ENCODE results near the gene GNG7. TPM values are rescaled to one million over a fixed set of nuclear protein-coding genes. Genes with fewer than 3 reads are reported as not detected.

Gene GNG7
- total and polyA plus RNA-seq, 10 of the 15 experiments (the other 5 are each of a cell fraction or from before 2014, with no cell fraction given): 1.9 to 13.6 (median 6.5) TPM

DNA sequence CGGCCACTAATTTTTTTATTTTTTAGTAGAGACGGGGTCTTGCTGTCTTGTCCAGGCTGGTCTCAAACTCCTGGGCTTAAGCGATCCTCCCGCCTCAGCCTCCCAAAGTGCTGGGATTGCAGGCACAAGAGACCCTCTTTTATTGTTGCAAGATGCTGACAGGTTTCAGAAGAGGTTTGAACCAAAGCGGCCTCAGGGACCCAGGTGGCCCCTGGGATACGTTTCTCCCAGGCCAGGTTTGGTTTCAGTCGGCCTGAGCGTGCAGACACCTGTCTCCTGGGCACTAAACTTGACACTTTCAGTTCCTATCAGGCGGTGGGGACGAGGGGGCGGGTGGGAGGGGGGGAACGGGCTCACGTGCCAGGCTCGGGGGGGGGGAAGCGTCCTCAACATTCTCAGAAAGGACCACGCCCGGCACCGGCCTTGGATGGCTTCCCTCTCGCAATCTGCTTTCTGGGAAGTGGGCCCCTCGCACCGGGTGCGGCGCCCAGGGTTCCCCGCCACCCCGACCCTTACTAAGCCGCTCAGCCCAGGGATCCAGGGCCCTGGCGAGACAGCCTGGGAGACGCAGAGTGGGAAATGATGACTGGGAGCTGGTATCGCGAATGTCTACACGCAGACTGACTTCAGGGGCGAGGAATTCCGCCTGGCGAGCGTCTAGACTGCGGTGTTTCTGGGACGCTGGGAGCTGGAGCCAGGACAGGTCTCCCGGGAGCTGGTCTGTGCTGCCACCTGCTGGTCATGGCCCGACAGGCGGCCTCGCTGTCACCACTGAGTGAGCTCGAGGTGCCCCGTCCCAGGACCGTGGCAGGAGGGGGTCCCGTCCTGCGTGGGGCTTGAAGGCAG, 91.6 kb downstream of the GNG7 start (continued):
- TF ChIP-seq, protein P1, sequence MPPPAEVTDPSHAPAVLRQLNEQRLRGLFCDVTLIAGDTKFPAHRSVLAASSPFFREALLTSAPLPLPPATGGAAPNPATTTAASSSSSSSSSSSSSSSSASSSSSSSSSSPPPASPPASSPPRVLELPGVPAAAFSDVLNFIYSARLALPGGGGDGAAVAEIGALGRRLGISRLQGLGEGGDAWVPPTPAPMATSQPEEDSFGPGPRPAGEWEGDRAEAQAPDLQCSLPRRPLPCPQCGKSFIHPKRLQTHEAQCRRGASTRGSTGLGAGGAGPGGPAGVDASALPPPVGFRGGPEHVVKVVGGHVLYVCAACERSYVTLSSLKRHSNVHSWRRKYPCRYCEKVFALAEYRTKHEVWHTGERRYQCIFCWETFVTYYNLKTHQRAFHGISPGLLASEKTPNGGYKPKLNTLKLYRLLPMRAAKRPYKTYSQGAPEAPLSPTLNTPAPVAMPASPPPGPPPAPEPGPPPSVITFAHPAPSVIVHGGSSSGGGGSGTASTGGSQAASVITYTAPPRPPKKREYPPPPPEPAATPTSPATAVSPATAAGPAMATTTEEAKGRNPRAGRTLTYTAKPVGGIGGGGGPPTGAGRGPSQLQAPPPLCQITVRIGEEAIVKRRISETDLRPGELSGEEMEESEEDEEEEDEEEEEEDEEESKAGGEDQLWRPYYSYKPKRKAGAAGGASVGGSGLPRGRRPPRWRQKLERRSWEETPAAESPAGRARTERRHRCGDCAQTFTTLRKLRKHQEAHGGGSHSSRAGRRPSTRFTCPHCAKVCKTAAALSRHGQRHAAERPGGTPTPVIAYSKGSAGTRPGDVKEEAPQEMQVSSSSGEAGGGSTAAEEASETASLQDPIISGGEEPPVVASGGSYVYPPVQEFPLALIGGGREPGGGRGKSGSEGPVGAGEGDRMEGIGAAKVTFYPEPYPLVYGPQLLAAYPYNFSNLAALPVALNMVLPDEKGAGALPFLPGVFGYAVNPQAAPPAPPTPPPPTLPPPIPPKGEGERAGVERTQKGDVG (CRISPR knock-in tag; IDR thresholded peaks at IDR 0.05): no peak
- TF ChIP-seq CREB1 (IDR thresholded peaks at IDR 0.05; ENCODE audit: low read depth): no peak; the same call in 1 of the 2 replicates
- no peak for TF ChIP-seq CEBPB (IDR thresholded peaks at IDR 0.05; ENCODE audit: borderline replicate concordance in 1 of 2, low read depth in 2 of 2, low read length in 2 of 2)
- TF ChIP-seq JUNB (IDR thresholded peaks at IDR 0.05): no peak
- peak; percentile 100 for TF ChIP-seq MEF2B (IDR thresholded peaks at IDR 0.05; ENCODE audit: partially characterized antibody, poor library complexity, severe bottlenecking)
- TF ChIP-seq NRF1 (conservative IDR thresholded peaks at IDR 0.05; ENCODE audit: low read depth, low read length): no peak
- TF ChIP-seq RUNX3 (IDR thresholded peaks at IDR 0.05; ENCODE audit: low read length): peak; percentile 75
- TF ChIP-seq TCF3 (IDR thresholded peaks at IDR 0.05; ENCODE audit: borderline replicate concordance, insufficient read depth, low read depth, low read length): peak; percentile 99
- TF ChIP-seq, protein P2, sequence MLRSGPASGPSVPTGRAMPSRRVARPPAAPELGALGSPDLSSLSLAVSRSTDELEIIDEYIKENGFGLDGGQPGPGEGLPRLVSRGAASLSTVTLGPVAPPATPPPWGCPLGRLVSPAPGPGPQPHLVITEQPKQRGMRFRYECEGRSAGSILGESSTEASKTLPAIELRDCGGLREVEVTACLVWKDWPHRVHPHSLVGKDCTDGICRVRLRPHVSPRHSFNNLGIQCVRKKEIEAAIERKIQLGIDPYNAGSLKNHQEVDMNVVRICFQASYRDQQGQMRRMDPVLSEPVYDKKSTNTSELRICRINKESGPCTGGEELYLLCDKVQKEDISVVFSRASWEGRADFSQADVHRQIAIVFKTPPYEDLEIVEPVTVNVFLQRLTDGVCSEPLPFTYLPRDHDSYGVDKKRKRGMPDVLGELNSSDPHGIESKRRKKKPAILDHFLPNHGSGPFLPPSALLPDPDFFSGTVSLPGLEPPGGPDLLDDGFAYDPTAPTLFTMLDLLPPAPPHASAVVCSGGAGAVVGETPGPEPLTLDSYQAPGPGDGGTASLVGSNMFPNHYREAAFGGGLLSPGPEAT (IDR thresholded peaks at IDR 0.05; ENCODE audit: low read depth): peak; percentile 95
- peak; percentile 100 for TF ChIP-seq TCF12 (IDR thresholded peaks at IDR 0.05; ENCODE audit: low read depth, low read length)
- TF ChIP-seq, protein P3, sequence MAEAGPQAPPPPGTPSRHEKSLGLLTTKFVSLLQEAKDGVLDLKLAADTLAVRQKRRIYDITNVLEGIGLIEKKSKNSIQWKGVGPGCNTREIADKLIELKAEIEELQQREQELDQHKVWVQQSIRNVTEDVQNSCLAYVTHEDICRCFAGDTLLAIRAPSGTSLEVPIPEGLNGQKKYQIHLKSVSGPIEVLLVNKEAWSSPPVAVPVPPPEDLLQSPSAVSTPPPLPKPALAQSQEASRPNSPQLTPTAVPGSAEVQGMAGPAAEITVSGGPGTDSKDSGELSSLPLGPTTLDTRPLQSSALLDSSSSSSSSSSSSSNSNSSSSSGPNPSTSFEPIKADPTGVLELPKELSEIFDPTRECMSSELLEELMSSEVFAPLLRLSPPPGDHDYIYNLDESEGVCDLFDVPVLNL (IDR thresholded peaks at IDR 0.05; ENCODE audit: low read depth, low read length): no peak
- peak; percentile 85 for TF ChIP-seq SPI1 (IDR thresholded peaks at IDR 0.05; ENCODE audit: borderline replicate concordance, insufficient read depth, low read depth, low read length)
- TF ChIP-seq CBX5 (IDR thresholded peaks at IDR 0.05; ENCODE audit: low read depth): no peak
- peak in 1 of 2 experiments; percentile 59; a peak in 1 of 4 replicates for TF ChIP-seq SRF (IDR thresholded peaks at IDR 0.05; ENCODE audit: low read depth in 2 of 2, low read length in 2 of 2)
- no peak for TF ChIP-seq PAX8 (IDR thresholded peaks at IDR 0.05)
- no peak for TF ChIP-seq ZNF622 (IDR thresholded peaks at IDR 0.05)
- TF ChIP-seq CHD2 (IDR thresholded peaks at IDR 0.05; ENCODE audit: borderline replicate concordance, low read depth, low read length): 0 out of 2 replicates have a peak, but pooled peaks have one; percentile 45
- TF ChIP-seq DPF2 (IDR thresholded peaks at IDR 0.05): peak; percentile 88
- TF ChIP-seq EP300 (IDR thresholded peaks at IDR 0.05; ENCODE audit: borderline replicate concordance in 1 of 2, control insufficient read depth in 1 of 2, low read depth in 2 of 2, low read length in 2 of 2): peak; percentile 68 to 90; a peak in 3 of 4 replicates
- TF ChIP-seq, protein P4, sequence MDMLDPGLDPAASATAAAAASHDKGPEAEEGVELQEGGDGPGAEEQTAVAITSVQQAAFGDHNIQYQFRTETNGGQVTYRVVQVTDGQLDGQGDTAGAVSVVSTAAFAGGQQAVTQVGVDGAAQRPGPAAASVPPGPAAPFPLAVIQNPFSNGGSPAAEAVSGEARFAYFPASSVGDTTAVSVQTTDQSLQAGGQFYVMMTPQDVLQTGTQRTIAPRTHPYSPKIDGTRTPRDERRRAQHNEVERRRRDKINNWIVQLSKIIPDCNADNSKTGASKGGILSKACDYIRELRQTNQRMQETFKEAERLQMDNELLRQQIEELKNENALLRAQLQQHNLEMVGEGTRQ (IDR thresholded peaks at IDR 0.05; ENCODE audit: borderline replicate concordance, low read depth, low read length): no peak
- peak; percentile 74; the same call in 1 of the 2 replicates for TF ChIP-seq YY1 (IDR thresholded peaks at IDR 0.05; ENCODE audit: low read depth, low read length)

Measured in GM12878 (cell line).